Measurements from ENCODE around the gene HOXD10.

The HOXD10 gene

GRCh38 chr2:176091329-176092258 is 25.0 kb upstream of the HOXD10 start:
- no peak for DNase-seq (ENCODE audit: low read depth, low spot score)

GRCh38 chr2:176092270-176093144 is 24.1 kb upstream of the HOXD10 start, which contains the start of gene HOXD13:
Gene HOXD13, plus strand, starts transcription at chr2:176092721. Its CDS starts 170 bp downstream, at chr2:176092891.
- no peak for TF ChIP-seq CTCF (IDR thresholded peaks at IDR 0.05; ENCODE audit: low read depth, low read length)
- no peak within 1 kb of the TSS for H3K4me3 ChIP-seq (ENCODE audit: low read depth, low read length)
- in situ Hi-C loops (cut with HindIII; ENCODE audit: low sequenced_read_pairs), result no loop called here
- no peak for DNase-seq (ENCODE audit: low read depth, low spot score)

More at GRCh38 chr2:176091329-176092258, 25.0 kb upstream of the HOXD10 start:
- in situ Hi-C loops (cut with HindIII; ENCODE audit: low sequenced_read_pairs), result no loop called here
- H3K4me3 ChIP-seq (ENCODE audit: low read depth, low read length), result no peak overlapping the region
- no peak for TF ChIP-seq CTCF (IDR thresholded peaks at IDR 0.05; ENCODE audit: low read depth, low read length)

GRCh38 chr2:176093145-176093897 is 23.3 kb upstream of the HOXD10 start:
- in situ Hi-C loops (cut with HindIII; ENCODE audit: low sequenced_read_pairs), result no loop called here
- no peak for TF ChIP-seq CTCF (IDR thresholded peaks at IDR 0.05; ENCODE audit: low read depth, low read length)
- H3K4me3 ChIP-seq (ENCODE audit: low read depth, low read length), result no peak overlapping the region
- no peak for DNase-seq (ENCODE audit: low read depth, low spot score)

GRCh38 chr2:176093898-176094249 is 22.7 kb upstream of the HOXD10 start:
- TF ChIP-seq CTCF (IDR thresholded peaks at IDR 0.05; ENCODE audit: low read depth, low read length), result no peak
- H3K4me3 ChIP-seq (ENCODE audit: low read depth, low read length), result no peak overlapping the region
- no peak for DNase-seq (ENCODE audit: low read depth, low spot score)
- in situ Hi-C loops (cut with HindIII; ENCODE audit: low sequenced_read_pairs), result no loop called here

GRCh38 chr2:176094349-176094748 is 22.2 kb upstream of the HOXD10 start:
- DNase-seq (ENCODE audit: low read depth, low spot score), result no peak
- in situ Hi-C loops (cut with HindIII; ENCODE audit: low sequenced_read_pairs), result no loop called here
- no peak for TF ChIP-seq CTCF (IDR thresholded peaks at IDR 0.05; ENCODE audit: low read depth, low read length)
- H3K4me3 ChIP-seq (ENCODE audit: low read depth, low read length), result no peak overlapping the region

GRCh38 chr2:176095421-176095820 is 21.2 kb upstream of the HOXD10 start:
- in situ Hi-C loops (cut with HindIII; ENCODE audit: low sequenced_read_pairs), result no loop called here
- DNase-seq (ENCODE audit: low read depth, low spot score), result no peak
- no peak overlapping the region for H3K4me3 ChIP-seq (ENCODE audit: low read depth, low read length)
- no peak for TF ChIP-seq CTCF (IDR thresholded peaks at IDR 0.05; ENCODE audit: low read depth, low read length)
